AG10803 (cell line): ENCODE results near the gene PEAR1.

Source experiments
- DNase-seq: peaks from one replicate; pipeline ENCODE4 v3.0.0; 2010; ENCODE audit warnings: low read depth
- H3K4me3 ChIP-seq: 2 replicates; pipeline ENCODE4 v1.5.1; 2011; ENCODE audit warnings: mild to moderate bottlenecking, low read length, control low read depth
- CTCF ChIP-seq: conservative IDR thresholded peaks from 2 replicates; pipeline ENCODE4 v1.5.1; 2011; ENCODE audit warnings: mild to moderate bottlenecking, low read length, control low read depth, inconsistent platforms

The PEAR1 gene

GRCh38 chr1:156874572-156875340 is 18.8 kb upstream of the PEAR1 start:
- no peak overlapping the region for H3K4me3 ChIP-seq
- no peak for DNase-seq
- TF ChIP-seq CTCF = no peak

DNA sequence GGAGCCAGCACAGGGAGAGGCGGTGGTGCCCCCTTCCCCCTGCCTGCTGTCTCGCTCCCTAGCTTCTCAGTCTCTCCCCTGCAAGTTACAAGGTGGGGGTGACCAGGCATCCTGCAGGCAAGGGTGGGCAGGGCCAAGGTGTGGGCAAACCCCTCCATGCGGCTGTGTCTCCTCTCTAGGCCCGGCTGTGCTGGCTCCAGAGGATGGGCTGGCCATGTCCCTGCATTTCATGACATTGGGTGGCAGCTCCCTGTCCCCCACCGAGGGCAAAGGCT is 18.2 kb upstream of the PEAR1 start:
- TF ChIP-seq CTCF = no peak
- H3K4me3 ChIP-seq = no peak overlapping the region
- DNase-seq = no peak

GRCh38 chr1:156876281-156876680 is 17.2 kb upstream of the PEAR1 start:
- TF ChIP-seq CTCF = peak; percentile 7; the same call in 1 of the 2 replicates
- H3K4me3 ChIP-seq = no peak overlapping the region
- no peak for DNase-seq

DNA sequence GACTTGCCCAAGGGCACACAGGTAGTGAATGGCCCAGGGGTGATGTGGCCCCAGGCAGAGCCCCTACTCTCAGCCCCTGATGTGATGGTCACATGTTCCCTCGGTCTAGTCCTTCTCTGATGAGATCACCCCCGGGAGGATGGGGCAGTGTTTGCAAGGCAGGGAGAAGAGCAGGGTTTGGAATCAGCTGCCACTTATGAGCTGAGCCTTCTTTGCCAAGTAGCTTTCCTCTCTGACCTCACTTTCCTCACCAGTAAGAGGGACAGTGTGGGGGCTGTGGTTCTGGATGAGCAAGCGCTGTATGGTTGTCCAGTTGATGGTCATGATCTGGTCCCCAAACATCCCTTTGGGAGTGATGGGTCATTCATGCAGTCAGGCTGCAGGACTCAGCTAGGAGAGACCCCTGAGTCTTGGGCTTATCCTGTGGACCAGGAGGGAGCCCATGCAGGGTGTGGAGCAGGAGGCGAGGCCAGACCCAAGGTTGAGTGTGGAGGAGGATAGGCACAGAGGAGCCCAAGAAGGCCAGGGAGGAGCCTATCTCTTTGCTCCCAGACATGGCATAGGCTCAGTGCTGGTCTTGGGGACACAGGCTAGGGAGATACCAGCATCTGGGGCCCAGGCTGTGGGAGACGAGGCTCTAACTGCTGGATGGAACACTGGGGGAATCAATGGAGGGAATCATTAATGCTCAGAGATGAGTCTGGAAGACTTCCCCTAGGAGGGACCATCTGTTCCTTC is 15.9 kb upstream of the PEAR1 start:
- no peak for DNase-seq
- H3K4me3 ChIP-seq = no peak overlapping the region
- TF ChIP-seq CTCF = no peak

DNA sequence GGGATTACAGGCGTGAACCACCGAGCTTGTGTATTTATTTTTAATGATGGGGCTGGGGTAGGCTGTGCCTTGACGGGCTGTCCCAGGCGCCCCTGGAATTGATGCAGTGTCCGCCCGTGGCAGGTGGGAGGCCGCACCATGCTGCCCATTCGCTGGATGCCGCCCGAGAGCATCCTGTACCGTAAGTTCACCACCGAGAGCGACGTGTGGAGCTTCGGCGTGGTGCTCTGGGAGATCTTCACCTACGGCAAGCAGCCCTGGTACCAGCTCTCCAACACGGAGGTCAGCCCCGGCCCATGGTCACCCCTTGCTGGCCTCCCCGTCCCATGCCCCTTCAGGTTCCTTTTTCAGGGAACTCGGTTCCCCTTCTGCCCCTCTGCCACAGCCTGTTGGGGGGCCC is 13.6 kb upstream of the PEAR1 start:
- TF ChIP-seq CTCF = no peak
- no peak overlapping the region for H3K4me3 ChIP-seq
- no peak for DNase-seq

DNA sequence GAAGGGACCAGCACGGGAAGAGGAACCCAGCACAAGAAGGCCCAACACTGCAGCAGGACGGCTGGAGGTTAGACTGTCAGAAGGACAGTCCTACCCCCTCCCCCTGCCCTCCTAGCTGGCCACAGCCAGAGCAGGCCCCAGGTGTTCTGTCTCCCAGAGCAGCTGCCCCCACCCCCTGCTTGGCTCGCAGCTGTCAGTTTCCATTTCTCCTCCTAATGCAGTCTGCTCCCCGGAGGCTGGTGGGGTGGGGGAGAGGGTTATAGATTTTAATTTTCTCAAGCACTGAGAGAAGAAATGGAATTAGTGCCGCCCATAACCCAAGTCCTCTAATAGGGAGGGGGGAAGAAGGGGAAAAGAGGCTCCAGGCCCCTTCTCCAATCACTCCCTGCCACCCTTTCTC is 13.0 kb upstream of the PEAR1 start:
- TF ChIP-seq CTCF = no peak
- no peak for DNase-seq
- no peak overlapping the region for H3K4me3 ChIP-seq

- TF ChIP-seq CTCF = no peak
- H3K4me3 ChIP-seq = no peak overlapping the region
Measured at GRCh38 chr1:156881101-156881500, 12.4 kb upstream of the PEAR1 start.

More at GRCh38 chr1:156881101-156881500, 12.4 kb upstream of the PEAR1 start:
- DNase-seq = no peak
